Effector CD8-positive, alpha-beta T cell (primary cell): ENCODE measurements around the gene VPS13D.
"Not testable (repeated sequence)": the region's sequence is repeated elsewhere in the genome, so short reads cannot be mapped to it uniquely, and the experiment has no call there.

Experiments used
- DNase-seq: peaks from one replicate; lab custom pipeline; 2025; lab: John Stamatoyannopoulos, UW

The VPS13D gene

GRCh38 chr1:12450090-12450755, 220.4 kb downstream of the VPS13D start:
- DNase-seq, result no peak

DNA sequence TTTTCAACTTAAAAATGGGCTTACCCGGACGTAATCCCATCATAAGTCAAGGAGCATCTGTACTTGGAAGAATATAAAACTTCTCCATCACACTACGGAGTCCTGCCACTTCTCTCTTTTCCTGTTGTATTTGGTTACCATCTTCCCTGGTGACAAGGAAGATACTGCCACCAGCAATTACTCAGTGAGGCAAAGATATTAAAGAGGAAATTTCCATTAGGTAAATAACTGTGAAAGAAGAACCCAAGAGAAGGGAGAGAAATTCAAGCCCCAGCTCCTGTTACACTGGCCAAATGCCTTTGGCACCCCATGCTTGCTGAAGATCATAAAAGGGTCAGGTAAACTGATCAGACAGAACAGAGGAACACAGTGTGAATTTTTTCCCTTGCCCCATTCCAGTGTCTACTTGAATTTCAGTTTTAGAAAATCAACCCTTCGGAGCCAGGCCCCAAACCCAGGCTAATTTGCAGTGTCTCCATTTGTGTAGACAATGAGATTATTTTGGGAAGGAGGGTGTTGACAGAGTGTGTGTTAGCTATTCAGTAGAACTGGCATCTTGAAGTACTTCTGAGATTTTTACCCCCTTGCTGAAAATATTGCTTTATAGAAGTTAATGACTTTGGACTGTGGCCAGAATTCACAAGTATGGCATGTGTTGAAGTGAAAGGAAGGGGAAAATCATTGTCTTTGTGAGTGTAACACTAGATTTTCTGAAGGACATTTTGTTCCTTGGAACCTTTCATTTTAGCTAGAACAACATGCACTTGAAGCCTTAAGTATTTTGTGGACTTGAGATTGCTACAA, 221.1 kb downstream of the VPS13D start:
- no peak for DNase-seq

GRCh38 chr1:12451560-12451900, 221.7 kb downstream of the VPS13D start:
- no peak for DNase-seq

- DNase-seq, result no peak
These were observed 222.4 kb downstream of the VPS13D start for GRCh38 chr1:12452262-12452661.

DNA sequence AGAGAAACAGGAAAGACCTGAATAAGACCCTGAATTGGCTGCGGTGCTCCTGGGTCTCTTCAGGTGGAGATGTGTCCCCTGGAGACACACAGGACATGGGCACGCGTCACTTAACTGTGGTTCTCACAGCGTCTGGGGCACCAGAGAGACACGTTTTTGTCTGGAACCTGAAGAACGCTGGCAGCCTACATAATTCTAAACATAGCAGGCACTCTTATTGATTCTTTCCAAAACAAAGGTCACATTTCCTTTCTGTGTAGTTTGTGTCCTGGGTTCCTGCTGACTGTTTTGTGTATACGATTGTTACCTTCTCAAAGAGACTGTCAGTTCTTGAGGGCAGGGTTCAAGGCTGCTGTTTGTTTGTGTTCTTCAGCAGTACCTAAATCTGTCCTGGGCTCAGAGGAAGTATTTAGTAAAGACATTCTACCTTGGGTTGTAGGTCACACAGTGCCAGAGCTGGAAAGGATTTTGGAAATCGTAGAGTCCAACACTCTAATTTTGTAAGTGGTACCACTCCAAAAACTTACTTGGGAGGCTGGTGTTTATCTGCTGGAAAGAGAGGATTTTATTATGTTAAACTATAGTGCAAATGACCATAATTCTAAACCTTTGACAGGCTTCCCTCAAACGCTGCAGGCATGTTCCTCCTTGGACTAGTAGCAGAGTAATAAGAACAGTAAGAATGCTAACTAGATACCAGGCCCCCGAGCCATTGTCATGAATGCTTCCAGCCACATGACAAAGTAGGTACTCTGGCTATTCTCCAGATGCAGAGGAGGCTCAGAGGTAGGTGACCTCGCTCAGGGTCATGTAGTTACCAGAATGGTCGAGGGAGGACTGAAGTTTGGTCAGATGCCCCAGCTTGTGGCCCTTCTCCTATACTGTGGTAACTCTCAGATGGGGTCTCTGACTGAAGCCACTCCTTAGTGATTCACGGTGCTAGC, 223.8 kb downstream of the VPS13D start:
- no peak for DNase-seq

DNA sequence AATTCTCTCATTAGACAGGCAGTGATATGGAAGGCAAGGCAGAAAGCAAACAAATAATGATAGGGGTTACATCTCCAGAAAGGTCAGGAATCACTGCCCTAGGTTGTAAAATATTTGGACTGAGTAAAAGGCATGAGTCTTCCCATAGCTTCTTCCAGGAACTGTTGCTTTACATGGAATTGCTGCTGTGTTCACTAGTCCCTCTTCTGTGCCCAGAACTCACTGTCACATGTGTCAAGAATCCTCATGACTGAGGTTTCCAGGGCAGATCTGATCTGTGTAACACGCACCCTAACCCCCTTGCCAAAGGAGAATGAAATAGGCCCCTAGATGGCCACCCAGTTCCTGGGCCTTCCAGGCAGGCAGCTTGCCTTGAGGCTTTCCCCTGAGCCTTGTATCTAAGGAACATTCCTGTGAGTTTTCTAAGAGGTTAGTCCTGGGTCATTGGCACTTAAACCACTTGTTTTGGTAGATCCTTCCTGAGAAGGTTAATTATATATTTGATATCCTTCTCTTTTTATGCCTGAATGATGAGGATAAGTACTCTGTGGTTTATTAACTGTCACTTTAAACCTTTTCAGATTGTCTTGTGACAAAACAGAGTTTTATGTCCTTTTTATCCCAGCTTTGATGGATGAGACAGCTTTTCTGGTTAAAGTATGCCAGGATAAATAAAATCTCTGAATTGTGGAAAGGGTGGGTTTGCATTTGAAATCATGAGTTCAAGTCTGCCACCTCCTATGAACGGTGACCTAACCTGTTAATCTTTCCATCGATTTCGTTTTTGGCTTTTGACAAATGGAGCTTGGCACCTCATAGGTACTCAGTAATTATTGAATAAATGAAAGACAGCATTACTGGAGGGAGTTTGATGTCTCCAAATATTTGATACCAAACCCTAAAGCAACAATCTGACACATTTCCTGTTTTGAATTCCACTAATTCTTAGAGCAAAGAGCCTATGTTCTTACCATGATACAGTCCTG, 224.9 kb downstream of the VPS13D start:
- DNase-seq, result no peak

DNA sequence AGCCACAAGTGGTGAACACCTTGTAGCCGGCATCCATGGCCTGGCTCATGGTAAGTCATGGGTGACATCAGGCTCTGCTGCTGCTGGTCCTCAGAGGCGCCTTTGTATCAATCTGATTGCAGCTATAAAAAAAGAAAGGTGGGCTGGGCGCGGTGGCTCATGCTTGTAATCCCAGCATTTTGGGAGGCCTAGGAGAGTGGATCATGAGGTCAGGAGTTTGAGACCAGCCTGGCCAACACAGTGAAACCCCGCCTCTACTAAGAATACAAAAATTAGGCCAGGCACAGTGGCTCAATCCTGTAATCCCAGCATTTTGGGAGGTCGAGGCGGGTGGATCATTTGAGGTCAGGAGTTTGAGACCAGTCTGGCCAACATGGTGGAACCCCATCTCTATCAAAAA, 226.3 kb downstream of the VPS13D start:
- DNase-seq, result not testable (repeated sequence)

DNA sequence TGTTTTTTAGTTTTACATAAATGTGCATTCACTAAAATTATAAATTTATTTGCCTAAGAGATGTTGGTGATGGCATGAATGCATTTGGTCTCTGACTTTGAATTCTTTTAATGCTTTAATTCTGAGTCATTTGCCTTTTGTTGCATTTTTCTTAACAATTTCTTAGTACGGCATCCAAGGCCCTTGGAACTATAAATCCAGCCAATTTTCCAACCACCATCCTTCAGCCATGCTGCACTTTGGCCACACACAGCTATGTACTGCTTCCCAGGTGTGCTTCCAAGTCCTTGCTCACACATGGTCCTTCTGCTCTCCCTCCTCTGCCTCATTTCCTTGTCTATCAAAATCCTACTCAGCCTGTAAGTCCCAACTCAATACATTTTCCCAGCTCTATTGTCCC, 227.1 kb downstream of the VPS13D start:
- DNase-seq, result no peak

- no peak for DNase-seq
These were observed 227.9 kb downstream of the VPS13D start for GRCh38 chr1:12457771-12458170.

DNA sequence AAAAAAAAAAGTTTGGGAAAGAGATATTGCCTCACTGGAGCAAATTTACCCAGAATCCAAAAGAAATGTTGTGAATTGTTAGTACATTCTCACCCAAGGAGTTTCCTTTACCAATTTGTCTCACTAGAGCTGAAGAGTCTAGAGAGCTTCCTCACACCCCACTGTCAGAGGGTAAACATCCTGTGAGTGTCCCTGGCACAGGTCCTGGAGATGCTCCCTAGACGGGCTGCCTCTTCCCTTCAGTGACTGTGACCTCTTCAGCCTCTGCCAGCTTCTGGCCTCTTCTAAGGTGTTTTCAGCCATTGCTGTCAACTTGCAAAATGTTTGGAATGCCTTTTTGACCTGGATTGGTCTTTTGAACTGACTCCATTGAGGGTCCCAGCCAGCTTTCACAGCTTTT, 228.7 kb downstream of the VPS13D start:
- no peak for DNase-seq

GRCh38 chr1:12460121-12460520, 230.3 kb downstream of the VPS13D start:
- no peak for DNase-seq

GRCh38 chr1:12460911-12461621, 231.2 kb downstream of the VPS13D start:
- no peak for DNase-seq

DNA sequence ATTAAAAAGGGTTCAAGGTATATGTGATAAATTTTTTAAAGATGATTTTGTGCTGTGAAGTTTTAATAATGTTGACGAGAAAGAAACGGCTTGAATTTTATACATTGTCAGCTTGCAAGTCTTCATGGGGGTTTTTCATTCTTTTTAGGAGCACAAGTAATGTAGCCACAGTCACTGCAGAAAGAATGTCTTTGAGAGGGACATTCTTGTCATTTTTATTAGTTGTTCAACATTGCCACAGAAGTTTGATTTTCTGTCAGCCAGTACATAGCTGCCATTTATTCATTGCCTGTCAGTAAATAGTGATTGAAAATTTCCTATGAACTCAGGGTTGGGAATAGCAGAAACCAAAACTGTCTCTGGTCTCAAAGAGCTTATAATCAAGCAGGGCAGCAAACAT, 231.9 kb downstream of the VPS13D start:
- no peak for DNase-seq

DNA sequence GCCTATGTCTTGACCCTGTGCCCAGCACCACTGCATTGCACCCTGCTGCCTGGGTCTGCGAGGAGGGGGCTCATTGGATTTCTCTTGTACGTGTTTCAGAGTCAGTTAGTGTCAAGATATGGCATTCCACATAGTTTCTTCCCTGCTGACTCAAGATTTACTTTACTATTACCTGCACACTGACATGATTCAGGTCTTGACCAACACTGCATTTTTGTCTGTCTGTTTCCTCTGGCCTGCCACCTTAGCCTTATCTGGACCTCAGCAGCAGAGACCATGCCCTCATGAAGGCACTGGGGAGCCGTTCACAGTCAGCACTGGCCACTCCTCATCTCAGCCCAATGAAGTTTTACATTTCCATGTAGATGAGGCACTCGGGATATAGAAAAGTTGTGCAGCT, 232.8 kb downstream of the VPS13D start:
- no peak for DNase-seq

- DNase-seq, result no peak
These were observed 234.2 kb downstream of the VPS13D start for GRCh38 chr1:12464045-12464461.

GRCh38 chr1:12464598-12465056, 234.8 kb downstream of the VPS13D start:
- no peak for DNase-seq

- DNase-seq, result no peak
These were observed 235.3 kb downstream of the VPS13D start for GRCh38 chr1:12465126-12465525.

DNA sequence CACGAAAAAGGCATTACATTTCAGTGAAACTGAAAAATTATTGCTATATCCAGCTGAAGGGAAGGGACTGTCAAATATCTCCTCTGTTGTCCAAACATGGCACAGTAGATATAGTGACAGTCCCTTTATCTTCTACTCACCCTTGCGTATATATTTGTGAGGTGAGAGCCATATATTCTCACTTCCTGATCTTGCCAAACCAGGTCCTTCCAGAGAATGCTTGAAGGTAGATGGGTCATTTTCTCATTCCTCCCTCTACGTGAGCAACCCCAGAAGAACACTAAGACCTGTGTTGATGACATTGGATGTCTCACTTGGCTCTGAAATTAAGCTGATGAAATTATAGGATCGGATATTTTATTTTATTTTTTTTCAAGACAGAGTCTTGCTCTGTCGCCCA, 237.0 kb downstream of the VPS13D start:
- DNase-seq, result no peak

DNA sequence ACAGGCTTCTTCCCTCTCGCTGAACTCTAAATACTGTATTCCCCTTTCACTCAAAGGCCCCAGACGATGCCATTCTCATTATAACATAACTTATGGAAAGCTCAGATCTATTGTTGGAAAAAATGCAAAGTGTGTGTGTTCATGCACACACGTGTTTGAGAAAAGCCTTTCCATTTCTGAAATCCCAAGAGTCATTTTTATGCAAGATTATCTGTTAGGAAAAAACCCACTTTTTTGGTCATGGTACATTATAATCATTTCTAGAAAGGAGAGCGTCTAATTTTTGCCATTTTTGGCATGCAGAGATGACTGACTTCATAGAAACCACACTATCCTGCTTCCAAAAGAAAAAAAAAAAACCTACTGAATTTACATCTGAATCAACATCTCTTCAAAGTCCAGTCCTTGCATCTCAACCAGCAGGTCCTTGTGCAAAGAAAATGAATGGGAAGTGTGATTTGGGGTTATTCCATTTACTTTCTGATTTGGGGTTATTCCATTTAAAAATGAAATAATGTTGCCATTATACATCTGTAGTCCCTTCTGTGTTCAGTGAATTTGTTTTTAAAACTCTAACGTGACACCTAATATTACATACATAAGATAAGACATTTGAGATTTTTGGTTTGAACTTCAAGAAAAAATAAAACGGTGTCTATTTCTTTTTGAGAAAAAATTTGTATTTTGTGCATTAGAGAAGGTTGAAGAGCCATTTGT, 237.9 kb downstream of the VPS13D start:
- no peak for DNase-seq

DNA sequence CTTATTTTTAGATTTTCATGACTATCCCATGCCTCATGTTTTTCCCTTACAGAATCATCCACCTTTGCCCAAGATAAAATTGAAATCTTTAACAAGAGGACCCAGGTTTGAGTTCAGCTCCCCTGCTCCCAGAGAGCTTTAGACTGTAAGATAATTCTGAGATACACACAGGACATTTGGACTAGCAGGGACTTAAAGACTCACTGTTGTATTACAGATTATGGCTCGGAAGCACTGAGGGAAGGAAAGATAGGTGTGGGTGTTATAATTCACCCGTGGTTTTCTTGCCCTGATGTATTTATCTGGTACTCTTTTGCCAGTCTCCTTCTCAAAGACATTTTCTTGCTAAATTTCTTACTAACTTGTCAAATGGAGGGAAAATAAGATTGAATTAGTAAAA, 238.5 kb downstream of the VPS13D start:
- DNase-seq, result no peak
